Stimulated activated naive CD8-positive, alpha-beta T cell treated with anti-CD3 and anti-CD28 coated beads, Interleukin-15, Interleukin-2, amounts not matched to agents 100 U/mL and 50 U/mL, for 24 hours (primary cell): Measurements from ENCODE around the gene C1QTNF7.

Experiments
- ATAC-seq: fragments of 150-1000 bp; cut with Tn5 transposase; one replicate; pipeline ENCODE4 v1.10.0; 2021
- DNase-seq: peaks from one replicate; pipeline ENCODE4 v3.0.0; 2021

C1QTNF7 gene

DNA sequence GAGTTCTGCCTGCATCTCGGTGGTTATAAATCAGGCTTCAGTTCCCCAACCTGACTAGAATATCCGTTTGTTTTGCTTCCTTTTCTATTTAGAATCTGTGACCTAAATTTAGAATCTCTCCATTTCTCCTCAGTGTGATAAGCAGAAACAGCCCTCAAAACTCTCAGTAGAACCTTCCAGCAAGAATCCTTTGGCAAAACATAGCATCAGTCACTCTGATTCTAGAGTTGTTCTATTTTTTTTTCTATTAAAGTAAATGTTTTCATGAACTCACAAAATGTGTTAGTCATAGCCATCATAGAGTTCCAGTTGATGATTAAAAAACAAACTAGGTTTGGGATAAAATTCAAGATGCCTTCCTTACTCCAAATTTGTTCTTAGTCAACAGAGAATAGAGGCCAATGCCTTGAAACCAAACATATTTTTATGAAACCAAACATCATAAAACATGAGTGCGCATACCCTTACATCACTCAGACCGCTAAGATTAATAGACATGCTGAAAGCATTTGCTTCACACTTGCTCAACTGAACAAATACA, 13.2 kb upstream of the C1QTNF7 start:
- DNase-seq, result no peak
- ATAC-seq, result no peak

DNA sequence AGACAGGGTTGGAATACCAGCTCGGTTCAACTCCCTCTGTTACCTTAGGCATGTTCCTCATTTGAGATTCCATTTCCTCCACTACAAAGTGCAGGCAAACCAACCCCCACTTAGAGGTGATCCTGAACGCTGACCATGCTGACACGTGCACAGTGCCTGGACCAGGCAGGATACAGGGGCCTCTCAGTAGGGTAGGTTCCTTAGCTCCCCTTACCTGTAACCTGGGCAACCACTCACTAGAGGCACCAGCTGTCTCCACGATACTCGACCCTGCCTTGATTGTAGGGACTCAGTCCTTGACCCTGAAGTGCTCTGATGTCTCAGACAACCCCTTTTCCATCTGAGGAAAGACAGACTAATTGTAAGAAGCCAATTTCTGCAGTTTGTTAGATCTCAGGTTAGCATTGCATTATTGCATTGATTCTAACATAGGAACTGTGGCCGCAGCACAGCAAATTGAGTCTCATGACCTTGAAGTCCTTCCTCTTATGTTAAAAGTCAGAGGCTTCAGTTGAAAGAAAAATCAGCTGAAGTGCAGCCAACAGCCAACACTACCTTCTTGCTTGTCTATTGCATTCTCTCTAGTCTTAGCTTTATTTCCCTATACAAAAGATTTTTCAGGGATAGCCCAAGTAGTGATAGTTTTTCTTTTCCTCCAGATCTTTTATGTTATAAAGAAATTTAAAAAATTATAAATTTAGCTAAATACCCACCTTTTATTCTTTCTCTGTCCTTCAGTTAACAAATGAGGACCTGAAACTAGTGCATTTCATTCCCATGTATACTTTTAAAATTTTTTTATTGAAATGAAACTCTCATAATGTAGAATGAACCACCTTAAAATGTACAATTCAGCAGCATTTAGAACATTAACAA, 11.2 kb upstream of the C1QTNF7 start:
- ATAC-seq, result peak; percentile 14
- no peak for DNase-seq

DNA sequence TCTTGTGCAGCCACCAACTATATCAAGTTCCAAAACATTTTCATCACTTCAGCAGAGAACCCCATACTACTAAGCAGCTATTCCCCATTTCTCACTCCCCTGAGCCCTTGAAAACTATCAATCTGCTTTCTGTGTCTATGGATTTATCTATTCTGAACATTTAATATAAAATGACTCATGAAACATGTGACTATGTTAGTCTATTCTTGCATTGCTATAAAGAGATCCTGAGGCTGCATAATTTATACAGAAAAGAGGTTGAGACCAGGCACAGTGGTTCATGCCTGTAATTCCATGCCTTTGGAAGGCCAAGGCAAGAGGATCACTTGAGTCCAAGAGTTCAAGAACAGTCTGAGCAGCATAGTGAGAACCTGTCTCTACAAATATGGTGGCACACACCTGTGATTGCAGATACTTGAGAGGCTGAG, 10.6 kb upstream of the C1QTNF7 start:
- DNase-seq, result no peak
- ATAC-seq, result no peak

DNA sequence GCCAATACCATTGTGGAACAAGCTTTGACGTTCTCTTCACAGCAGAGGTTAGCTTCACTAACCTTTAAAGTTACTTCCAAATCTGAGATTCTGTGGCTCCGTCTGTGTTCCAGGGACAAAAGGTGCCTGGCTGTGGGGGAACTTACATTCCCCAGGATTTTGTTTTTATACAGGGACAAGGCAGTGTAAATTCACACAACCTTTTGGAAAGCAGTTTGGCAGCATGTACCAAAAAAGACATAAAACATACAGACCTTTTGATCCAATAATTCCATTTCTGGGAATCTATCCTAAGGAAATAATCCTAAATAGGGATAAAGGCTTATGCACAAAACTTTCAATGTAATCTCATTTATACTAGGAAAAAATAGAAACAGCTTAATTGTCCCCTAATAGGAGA, 8.9 kb upstream of the C1QTNF7 start:
- ATAC-seq, result no peak
- DNase-seq, result no peak

DNA sequence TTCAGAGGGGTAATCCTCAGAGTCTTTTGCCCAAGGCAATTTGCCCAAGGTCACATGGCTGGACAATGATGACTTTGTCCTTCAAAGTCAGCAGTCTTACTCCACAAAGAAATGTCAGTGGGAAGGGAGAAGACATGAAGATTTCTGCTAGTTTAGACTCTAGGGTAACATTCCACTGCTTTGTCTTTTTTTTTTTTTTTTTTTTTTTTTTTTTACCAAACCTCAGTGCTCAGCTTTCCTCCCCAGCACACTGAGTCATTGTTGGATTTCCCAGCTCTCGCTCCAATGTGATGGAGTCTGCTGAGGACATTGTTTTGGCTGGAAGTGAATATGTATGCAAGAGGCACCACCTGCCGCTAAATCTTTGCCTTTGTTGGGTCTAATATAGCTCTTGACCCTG, 7.2 kb upstream of the C1QTNF7 start:
- ATAC-seq, result no peak
- no peak for DNase-seq

DNA sequence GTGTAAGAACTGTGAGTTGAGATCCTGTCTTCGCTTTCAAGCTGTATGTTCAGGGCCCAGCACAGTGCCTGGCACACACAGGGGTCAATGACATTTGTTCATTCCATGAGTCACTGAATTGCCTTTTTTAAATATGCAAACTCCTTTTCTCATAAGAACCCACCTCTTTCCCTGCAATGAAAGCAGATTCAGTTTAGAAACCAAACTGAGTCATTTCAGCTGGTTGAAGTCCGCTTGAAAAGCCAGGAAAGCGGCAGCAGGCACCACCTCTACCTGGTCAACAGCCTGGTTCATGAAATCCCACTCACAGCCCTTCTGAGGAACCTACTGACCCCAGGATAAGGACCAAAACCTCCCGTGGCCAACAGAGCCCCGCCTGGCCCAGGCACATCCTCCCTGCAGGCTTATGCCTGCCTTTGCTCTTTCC, 4.5 kb upstream of the C1QTNF7 start:
- ATAC-seq (peak; percentile 60), DNase-seq (no peak)

DNA sequence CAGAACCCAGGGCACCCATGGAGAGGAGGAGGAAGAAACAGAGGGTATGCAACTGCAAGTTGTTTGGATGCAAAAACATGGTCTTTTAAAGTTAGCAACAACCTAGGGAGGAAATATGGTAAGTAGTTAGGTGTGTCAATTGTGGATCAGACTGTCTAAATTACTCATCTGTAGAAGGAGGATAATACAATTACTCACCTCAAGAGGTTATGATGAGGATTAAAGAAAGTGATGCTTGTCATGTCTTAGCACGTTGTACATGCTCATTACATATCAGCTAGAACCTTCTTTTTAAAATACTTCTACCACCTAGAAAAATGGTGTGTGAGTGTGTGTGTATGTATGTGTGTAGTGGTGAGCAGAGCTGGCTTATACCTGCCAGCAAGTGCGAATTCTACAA, 2.3 kb upstream of the C1QTNF7 start:
- DNase-seq, result no peak
- ATAC-seq, result peak; percentile 48

DNA sequence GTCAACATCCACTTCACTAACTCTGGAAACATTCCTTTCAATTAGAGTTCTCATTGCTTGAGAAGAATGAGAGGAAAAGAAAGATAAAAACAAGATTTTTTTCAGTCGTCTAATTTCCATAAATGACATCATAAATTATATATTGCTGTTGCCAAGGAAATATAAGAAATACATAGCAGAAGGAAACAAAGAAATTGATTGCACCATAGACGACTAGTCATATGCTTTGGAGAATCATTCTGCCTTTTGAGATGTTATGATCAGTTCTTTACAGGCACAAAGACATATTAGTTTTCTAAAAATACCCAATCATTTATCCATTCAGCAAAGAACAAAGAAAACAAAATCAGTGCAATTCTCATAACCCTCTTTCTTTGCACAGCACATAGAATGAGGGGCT, 672 bp upstream of the C1QTNF7 start:
- ATAC-seq, result no peak
- no peak for DNase-seq

DNA sequence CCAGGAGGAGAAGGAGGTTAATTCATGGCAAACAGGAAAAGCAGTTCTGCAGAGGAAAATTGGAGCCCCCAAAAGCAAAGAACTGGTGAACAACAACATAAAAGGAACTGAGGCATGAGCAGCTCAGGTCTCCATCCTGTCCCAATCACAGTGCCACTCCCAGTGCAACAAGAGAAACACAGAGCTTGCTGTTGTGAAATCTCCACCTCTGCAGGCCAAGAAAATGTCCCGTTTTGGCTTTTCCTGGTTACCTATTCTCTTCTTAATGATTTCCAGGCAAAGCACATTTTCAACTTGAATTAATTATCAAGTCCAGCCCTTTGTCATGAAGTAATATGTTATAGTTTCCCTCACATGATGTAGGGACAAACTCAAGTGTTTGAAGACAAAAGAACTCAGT, 778 bp downstream of the C1QTNF7 start:
- no peak for DNase-seq

DNA sequence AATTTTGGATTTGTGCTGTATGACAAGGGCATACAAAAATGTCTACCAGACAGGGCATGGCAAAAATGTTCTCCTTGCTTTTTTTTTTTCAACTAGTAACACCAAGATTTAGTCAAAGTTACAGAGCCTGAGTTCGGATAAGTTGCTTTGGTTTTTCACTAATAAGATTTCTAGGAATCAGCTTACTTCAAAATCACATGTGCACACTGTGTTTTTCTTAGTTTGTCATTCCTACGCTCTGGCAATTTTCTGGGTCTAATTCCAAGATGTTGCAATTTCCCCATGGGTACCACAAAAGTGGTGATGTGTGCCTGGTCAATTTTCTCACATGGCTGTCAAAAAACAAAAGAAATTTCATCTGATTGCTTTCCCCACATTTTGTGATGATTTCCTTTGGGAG, 6.3 kb downstream of the C1QTNF7 start:
- no peak for ATAC-seq
- no peak for DNase-seq

More for the DNA sequence above, 778 bp downstream of the C1QTNF7 start:
- ATAC-seq, result no peak

DNA sequence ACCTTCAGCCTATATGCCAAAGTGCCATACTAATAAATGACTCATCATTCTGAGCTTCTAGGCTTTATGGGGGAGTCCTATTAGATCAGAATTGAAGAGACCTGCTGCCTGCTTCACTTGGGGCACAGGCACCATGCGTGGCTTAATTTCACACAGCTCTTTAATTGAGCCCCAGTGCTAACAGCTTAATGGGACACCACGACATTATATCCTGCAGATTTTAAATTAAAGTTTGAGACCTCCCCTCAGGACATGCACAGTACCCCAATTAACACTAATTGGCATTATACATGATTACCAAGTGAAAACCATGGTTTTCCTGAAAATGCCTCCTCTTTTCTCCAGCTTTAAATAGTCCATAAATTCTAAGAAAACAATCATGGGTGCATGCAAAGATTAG, 6.8 kb downstream of the C1QTNF7 start:
- no peak for DNase-seq
- no peak for ATAC-seq

DNA sequence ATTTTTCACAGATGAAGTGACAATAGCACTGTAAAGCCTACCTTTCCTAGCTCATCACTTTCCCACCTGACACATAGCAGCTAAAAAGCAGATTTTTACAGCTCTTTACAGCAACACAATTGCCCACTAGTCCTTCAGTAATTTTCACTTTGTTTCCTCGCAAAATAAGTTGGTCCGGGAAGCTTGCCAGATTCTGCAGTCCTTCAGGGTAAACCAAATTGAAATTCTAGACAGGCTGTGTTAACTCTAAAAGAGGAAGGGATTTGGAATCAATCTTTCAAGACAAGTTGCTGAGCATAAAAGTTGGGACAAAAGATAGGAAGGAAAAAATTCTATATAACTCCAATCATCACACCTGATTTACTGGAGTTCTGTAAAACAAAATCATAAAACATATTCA, 8.7 kb downstream of the C1QTNF7 start:
- ATAC-seq, result no peak
- DNase-seq, result no peak

DNA sequence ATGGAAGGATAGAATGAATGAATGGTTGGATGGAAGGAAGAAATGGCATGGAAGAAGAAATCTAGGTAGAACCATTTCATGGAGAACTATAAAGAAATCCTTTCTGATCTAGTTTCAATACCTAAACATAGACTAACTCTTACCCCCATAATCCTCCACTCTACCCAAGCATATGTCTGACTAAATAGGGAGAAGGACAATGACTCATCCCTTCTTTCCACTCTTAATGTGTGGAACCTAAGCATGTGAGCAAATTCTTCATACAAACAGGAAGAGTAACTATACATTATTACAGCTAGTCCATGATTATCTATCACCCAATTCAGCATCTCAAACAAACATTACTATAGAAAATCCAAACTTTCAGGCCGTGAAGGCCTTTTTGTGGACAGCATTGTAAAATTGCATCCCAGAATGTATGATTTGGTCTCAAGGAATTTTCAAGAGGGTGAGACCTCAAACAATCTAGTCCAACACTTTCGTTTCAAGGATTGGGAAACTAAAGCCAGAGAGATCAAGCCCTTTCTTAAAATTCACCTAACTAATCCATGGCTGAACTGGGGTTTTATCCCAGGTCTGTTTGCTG, 11.2 kb downstream of the C1QTNF7 start:
- DNase-seq, result no peak
- ATAC-seq, result no peak

DNA sequence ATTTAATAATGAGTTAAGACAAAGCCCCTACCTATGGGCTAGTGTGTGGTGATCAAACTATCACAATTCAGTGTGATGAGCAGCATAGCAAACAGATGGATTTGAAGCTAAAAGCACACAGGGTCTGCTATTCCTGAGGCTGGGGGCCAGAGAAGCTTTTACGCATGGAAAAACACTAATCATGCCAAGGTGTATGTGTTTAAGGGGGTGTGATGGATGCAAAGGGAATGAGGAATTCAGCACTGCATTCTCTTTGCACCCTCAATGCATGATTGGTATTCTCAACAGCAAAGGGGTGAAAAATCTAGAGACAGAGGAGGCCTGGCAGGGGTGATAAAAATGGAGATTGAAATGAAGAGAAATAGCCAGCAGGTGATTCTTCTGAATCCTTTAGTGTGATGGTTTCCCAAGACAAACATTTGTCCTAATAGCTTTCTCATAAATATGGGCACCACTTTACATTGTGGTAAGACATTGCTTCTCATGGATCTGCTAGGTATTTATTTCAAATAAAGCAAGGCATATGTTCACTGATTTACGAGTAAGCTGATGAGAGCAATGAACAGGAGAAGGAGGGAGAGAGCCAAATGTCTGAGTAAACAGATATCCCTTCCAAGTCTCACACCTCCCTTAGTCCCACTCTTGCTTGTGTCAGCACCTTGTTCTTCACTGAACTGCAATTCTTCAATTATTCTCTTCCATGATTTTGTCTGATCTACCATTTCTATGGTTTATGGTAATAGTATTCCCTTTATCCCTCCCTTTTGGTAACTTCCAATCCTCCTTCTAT, 15.7 kb downstream of the C1QTNF7 start:
- DNase-seq (no peak), ATAC-seq (no peak)

DNA sequence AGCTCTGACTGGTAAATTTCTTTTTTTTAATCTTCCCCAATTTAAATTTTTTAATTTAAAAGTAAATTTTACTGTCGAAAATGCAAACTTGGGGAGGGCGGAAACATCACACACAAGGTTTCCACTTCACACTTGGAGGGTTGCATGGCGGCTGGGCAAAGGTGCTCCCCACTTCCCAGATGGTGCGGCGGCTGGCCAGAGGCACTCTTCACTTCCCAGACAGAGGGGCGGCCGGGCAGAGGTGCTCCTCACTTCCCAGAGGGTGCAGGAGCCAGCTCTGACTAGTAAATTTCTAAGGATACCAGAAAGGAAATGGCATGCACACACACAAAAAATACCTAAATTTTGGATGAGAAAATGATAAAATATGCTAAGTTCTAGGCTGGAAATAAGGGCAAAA, 16.4 kb downstream of the C1QTNF7 start:
- DNase-seq, result no peak
- no peak for ATAC-seq

DNA sequence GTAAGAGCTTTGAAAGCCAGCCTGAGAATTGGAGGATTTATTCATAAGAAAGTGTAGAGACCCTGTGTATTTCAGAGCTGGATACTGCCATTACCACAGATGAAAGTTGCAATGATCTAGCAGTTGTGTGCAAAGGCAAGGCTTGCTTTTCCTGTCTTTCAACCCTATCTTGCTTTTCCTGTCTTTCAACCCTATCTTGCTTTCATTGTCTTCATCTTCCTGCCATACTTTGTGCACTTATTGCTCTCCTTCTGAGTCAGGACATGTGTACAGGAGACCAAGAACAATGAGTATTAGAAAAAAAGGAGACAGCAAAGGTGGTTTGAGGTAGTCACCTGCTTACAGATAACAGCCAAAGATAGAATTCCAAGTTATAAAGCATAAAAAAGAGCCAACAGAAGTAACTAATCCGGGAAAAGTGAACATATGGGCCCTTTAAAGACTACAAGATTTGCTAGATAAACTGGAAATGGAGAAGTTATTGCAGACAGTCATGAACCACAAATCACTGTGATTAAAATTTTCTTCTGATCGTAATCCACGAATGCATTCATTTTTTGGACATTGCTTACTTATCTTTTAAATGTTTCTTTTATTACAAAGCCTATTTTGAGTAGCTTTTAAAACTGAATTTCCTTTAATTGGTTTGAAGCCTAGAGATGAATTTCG, 17.2 kb downstream of the C1QTNF7 start:
- no peak for ATAC-seq

DNA sequence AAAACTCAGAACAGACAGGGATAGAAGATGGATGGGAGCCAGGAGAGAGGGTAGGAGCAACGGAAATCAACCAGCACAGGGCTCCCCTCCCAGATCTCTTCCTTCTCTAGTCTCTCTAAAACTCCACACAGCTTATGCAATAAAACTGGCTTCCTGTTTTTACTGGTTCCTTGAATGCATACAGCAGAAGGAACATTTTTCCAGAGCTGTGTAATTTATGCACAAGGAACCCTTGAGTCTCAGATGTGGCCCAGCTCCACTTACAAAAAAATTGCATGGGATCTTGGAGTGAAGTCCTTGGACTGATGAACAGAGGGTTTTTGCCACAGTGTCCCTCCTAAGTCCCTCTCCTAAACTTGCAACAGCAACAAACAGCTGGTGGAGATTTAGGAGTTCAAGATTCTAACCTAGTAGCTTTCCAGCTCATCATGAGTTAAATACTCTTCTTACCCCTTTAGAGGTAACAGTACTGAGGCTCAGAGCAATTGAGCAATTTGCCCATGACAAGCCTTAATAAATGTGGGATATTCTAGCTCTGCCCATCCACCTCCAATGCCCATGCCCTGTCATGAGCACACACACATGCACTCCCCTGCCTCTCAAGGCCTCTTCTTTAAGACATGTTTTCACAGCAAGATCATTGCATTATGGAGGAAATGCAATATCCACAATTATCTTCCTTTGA, 23.5 kb downstream of the C1QTNF7 start:
- DNase-seq (no peak), ATAC-seq (no peak)

More for the DNA sequence above, 17.2 kb downstream of the C1QTNF7 start:
- DNase-seq, result no peak

DNA sequence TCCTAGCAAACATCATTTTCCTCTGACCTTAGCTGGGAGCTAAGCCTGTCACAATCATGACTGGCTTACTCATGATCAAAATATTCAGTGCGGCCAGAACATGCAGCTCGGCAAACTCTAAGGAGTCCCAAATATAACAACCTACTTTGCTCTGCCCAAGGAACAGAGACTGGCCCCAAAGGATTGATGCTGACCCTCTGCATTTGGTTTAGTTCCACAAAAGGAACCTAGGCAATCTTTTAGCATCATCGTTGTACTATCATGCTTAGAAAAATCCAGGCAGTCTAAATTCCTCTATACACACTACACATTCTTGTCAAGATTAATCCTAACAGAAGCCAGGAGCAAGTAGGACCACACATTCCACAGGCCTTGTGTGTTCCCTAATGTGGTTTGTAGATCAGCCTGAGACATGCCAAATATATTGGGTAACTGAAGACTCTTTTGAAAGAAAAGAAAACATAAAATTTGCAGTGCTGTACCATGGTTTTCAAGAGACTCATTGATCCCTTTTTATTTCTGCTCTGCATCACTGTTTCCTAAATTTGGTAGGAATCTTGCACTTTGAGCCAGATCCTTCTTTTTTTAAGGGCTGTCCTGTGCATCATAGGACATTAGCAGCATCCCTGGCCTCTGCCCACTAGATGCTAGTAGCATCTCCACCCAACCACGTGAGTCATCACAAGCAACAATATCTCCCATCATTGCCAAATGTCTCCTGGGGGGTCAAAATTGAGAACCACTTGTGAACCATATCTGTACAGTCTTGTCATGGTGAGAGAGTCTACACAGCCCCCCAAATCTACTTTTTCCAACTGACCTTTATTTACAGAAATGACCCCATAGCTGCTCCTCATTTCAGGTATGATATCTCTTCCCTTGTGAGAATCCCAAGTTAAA, 24.3 kb downstream of the C1QTNF7 start:
- no peak for DNase-seq
- no peak for ATAC-seq

DNA sequence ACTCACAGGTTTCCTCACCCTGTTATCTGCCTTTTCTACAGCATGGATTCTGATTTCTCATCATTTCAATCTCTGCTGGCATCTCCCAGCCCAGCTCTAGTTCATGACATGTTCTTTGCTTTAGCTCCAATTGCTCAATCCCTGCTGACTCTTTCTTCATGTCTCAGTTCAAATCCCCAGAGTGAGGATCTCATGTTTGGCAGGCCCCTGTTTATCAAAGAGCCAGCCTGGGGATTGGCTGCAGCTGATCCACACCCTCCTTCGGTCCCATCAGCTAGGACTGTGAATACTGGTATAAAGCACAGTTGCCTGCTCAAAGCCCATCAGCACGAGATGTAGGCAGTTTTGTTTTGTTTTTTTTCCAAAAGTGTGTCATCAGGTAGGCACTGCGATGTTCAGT, 27.5 kb downstream of the C1QTNF7 start:
- DNase-seq, result no peak
- ATAC-seq, result no peak

DNA sequence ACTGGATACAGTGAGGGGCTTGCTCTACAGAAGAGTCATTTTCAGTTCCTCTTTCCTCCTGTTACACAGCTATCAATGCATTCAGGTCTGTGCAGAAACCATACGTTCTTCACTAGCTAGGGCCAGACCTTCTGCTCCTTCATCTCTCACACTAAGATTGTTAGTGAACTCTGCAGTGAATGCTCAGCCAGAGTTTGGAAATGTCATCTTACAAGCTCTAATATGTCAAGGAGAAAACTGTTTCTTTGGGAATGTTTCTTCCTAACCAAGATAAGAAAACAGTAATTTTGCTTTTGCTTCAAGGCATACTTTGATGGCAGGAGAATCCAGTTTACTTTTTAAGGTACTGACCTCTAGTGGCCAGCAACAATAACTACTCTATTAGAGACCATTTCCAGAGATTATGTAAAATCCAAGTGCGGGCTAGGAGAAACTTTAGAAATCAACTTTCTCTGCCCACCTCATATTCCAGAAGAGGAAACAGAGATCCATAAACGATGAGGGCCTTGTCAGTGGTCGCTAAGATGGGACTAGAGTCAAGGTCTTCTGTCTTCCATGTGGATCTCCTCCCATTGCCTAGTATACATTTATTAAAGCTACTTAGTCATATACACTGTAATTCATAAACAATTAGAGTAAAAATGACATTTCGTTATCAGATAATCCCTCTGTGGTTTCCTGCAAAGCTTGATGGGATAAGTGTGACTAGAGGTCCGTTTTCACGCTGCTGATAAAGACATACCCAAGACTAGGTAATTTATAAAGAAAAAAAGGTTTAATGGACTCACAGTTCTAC, 29.8 kb downstream of the C1QTNF7 start:
- ATAC-seq, result no peak
- no peak for DNase-seq
